K562 (cell line): ENCODE data around the gene SSU72. TPM values are rescaled to one million over a fixed set of nuclear protein-coding genes. Genes with fewer than 3 reads are reported as not detected.

ENCODE experiments used
- CBX5 ChIP-seq: IDR thresholded peaks from 2 replicates; pipeline ENCODE4 v1.6.1; 2014; ENCODE audit warnings: low read depth, borderline replicate concordance
- CHCHD3 ChIP-seq: fragments of 250-450 bp; sonication (Bioruptor Pico); IDR thresholded peaks from 2 replicates; pipeline ENCODE4 v2.1.2; 2022; ENCODE audit warnings: mild to moderate bottlenecking
- DMBX1 ChIP-seq: fragments of 250-450 bp; sonication (Bioruptor Pico); IDR thresholded peaks from 2 replicates; pipeline ENCODE4 v1.8.0; 2022; ENCODE audit warnings: inconsistent platforms, mild to moderate bottlenecking, moderate library complexity, borderline replicate concordance
- EGR1 ChIP-seq: fragments of 450-650 bp; conservative IDR thresholded peaks from 2 replicates; pipeline ENCODE4 v1.6.1; 2017; ENCODE audit warnings: mild to moderate bottlenecking
- KLF16 ChIP-seq: IDR thresholded peaks from 2 replicates; pipeline ENCODE4 v1.6.1; 2016; ENCODE audit warnings: antibody characterized with exemption
- PHB ChIP-seq: fragments of 250-450 bp; sonication (Bioruptor Pico); IDR thresholded peaks from 2 replicates; pipeline ENCODE4 v1.5.0; 2021
- POLR2AphosphoS5 ChIP-seq: IDR thresholded peaks from 2 replicates; pipeline ENCODE4 v1.6.1; 2011; ENCODE audit warnings: mild to moderate bottlenecking, low read depth, low read length, moderate library complexity; ENCODE audit not compliant: control insufficient read depth, insufficient read depth
- RFX5 ChIP-seq: IDR thresholded peaks from 2 replicates; pipeline ENCODE4 v1.6.1; 2011; ENCODE audit warnings: low read depth, mild to moderate bottlenecking, improper control_type of control experiment, low read length
- SIN3A ChIP-seq, 2 experiments: fragments of 150-350 bp in 1 of 2; IDR thresholded peaks; 2 replicates each; pipeline ENCODE4 v1.6.1; 2011 to 2016; ENCODE audit warnings: borderline replicate concordance in 2 of 2, low read depth in 2 of 2, low read length in 2 of 2, mild to moderate bottlenecking in 2 of 2, moderate library complexity in 2 of 2; ENCODE audit not compliant: control insufficient read depth in 1 of 2
- SNIP1 ChIP-seq: fragments of 450-650 bp; IDR thresholded peaks from 2 replicates; pipeline ENCODE4 v1.7.1; 2017; ENCODE audit warnings: low read depth, mild to moderate bottlenecking
- SRSF9 ChIP-seq: fragments of 200-400 bp; formaldehyde crosslinking; IDR thresholded peaks from 2 replicates; pipeline ENCODE4 v1.6.1; 2017; ENCODE audit warnings: low read depth, low read length, borderline replicate concordance
- TRIM24 ChIP-seq, 2 experiments: fragments of 450-650 bp; IDR thresholded peaks; 2 replicates each; pipeline ENCODE4 v1.6.1; 2016
- ZNF384 ChIP-seq: IDR thresholded peaks from 2 replicates; pipeline ENCODE4 v1.6.1; 2012; ENCODE audit warnings: low read depth, low read length, improper control_type of control experiment
- polyA plus RNA-seq, 8 experiments: library from polyadenylated mRNA; depleted of rRNA in 4 of 8; stranded (reverse) in 5 of 8; unstranded in 3 of 8; fragments of >200 nt; fragmentation: Nextera tagmentation in 2 of 8; fragmentation: Illumina TruSeq in 1 of 8; extraction: Ambion mirVana in 2 of 8; extraction: Trizol in 1 of 8; gene quantifications; 2 replicates each; pipeline versions ENCODE4 v1.2.1 to v1.2.3, GENCODE V29; 2011 to 2014; ENCODE audit warnings: inconsistent platforms in 1 of 8, missing spikeins in 1 of 8
- total RNA-seq, 7 experiments: library from RNA; depleted of rRNA in 6 of 7; stranded (reverse); fragments of >200 nt in 6 of 7; fragmentation: Illumina TruSeq in 2 of 7; extraction: Trizol in 2 of 7; gene quantifications; 2 replicates each; pipeline versions ENCODE4 v1.2.1 to v1.2.3, GENCODE V29; 2011 to 2021; ENCODE audit warnings: low replicate concordance in 1 of 7
- TF ChIP-seq, protein P1 (sequence below): sonication (generic); formaldehyde crosslinking; IDR thresholded peaks from 2 replicates; pipeline ENCODE4 v1.8.0; 2022; ENCODE audit warnings: missing genetic modification reagents, mild to moderate bottlenecking, moderate library complexity, borderline replicate concordance
- TF ChIP-seq, protein P2 (sequence below), 3 experiments: fragments of 200-800 bp in 1 of 3; fragments of 250-450 bp in 1 of 3; fragments of 450-650 bp in 1 of 3; sonication (Bioruptor Pico) in 1 of 3; sonication (Bioruptor generic) in 1 of 3; formaldehyde crosslinking in 1 of 3; IDR thresholded peaks; 2 replicates each; pipeline versions ENCODE4 v1.6.1 to v1.8.0; 2016 to 2022; ENCODE audit warnings: mild to moderate bottlenecking in 2 of 3, missing genetic modification characterization in 2 of 3, missing compliant biosample characterization in 1 of 3, moderate library complexity in 1 of 3
- TF ChIP-seq, protein P3 (sequence below), 2 experiments: IDR thresholded peaks; 2 replicates each; pipeline ENCODE4 v1.6.1; 2012; ENCODE audit warnings: improper control_type of control experiment in 2 of 2, low read depth in 2 of 2, low read length in 2 of 2, borderline replicate concordance in 1 of 2
- TF ChIP-seq, protein P4 (sequence below): fragments of 250-450 bp; sonication (Bioruptor Pico); IDR thresholded peaks from 2 replicates; pipeline ENCODE4 v1.9.0; 2021; ENCODE audit warnings: mild to moderate bottlenecking, inconsistent platforms

The SSU72 gene
- total and polyA plus RNA-seq, 9 of the 15 experiments (the other 6 are each of a cell fraction or from before 2014, with no cell fraction given), result 70.8 to 201 (median 94.6) TPM

DNA sequence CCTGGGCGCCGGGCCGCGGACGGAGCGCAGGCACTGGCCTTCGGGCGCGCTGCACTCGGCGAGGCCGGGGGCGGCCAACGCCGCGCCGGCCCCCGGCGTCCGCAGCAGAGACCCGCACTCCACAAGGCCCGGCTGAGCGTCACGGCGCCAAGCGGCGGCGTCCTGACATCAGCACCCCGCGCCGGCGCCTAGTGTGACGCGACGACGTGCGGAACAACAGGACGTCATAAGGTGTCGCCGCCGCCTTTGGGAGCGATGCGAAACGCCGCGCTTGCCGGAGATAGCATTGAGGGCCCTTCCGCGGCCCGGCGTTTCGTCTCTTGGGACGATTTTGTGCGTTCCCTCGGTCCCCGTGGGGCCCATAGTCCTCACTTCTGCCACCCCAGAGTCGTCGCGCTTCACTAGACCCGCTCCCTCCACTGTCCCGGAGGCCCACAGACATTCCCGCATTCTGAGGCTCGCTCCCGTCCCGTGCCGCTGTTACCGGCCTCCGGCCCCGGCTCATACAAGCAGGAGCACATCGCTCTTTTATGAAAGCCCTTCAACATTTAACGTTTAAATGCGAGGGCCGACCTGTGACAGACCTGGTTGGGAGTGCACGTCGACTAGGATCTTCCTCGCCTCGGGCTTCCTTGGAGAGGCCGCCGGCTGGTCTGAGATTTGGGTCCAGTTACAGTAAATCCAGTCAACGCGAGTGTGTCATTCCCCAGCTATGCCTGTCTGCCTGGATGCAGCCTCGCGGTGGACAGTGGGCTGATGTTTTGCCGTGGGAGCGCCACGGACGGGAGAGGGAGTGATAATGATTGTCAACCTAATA is at the start of gene SSU72 (continued):
- TF ChIP-seq SNIP1 (no peak), SRSF9 (no peak), CBX5 (no peak; the same call in 1 of the 2 replicates), SIN3A (IDR thresholded peaks at IDR 0.05; ENCODE audit: borderline replicate concordance in 2 of 2, control insufficient read depth in 1 of 2, low read depth in 2 of 2, low read length in 2 of 2) (peak; percentile 66 to 88; a peak in 1 of 4 replicates), POLR2AphosphoS5 (peak; percentile 91), PHB (CRISPR knock-in tag) (peak; percentile 60; the same call in 1 of the 2 replicates), RFX5 (peak; percentile 75), ZNF384 (0 out of 2 replicates have a peak, but pooled peaks have one; percentile 24), CHCHD3 (0 out of 2 replicates have a peak, but pooled peaks have one; percentile 30), EGR1 (peak; percentile 66), DMBX1 (CRISPR knock-in tag) (0 out of 2 replicates have a peak, but pooled peaks have one; percentile 3), TRIM24 (IDR thresholded peaks at IDR 0.05) (peak; percentile 10 to 19; a peak in 1 of 4 replicates), KLF16 (no peak)
- TF ChIP-seq, protein P1, sequence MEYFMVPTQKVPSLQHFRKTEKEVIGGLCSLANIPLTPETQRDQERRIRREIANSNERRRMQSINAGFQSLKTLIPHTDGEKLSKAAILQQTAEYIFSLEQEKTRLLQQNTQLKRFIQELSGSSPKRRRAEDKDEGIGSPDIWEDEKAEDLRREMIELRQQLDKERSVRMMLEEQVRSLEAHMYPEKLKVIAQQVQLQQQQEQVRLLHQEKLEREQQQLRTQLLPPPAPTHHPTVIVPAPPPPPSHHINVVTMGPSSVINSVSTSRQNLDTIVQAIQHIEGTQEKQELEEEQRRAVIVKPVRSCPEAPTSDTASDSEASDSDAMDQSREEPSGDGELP, result peak; percentile 63
- TF ChIP-seq, protein P2, sequence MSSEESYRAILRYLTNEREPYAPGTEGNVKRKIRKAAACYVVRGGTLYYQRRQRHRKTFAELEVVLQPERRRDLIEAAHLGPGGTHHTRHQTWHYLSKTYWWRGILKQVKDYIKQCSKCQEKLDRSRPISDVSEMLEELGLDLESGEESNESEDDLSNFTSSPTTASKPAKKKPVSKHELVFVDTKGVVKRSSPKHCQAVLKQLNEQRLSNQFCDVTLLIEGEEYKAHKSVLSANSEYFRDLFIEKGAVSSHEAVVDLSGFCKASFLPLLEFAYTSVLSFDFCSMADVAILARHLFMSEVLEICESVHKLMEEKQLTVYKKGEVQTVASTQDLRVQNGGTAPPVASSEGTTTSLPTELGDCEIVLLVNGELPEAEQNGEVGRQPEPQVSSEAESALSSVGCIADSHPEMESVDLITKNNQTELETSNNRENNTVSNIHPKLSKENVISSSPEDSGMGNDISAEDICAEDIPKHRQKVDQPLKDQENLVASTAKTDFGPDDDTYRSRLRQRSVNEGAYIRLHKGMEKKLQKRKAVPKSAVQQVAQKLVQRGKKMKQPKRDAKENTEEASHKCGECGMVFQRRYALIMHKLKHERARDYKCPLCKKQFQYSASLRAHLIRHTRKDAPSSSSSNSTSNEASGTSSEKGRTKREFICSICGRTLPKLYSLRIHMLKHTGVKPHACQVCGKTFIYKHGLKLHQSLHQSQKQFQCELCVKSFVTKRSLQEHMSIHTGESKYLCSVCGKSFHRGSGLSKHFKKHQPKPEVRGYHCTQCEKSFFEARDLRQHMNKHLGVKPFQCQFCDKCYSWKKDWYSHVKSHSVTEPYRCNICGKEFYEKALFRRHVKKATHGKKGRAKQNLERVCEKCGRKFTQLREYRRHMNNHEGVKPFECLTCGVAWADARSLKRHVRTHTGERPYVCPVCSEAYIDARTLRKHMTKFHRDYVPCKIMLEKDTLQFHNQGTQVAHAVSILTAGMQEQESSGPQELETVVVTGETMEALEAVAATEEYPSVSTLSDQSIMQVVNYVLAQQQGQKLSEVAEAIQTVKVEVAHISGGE (CRISPR knock-in tag; IDR thresholded peaks at IDR 0.05), result peak in 1 of 3 experiments; percentile 83; a peak in 1 of 6 replicates
- TF ChIP-seq, protein P3, sequence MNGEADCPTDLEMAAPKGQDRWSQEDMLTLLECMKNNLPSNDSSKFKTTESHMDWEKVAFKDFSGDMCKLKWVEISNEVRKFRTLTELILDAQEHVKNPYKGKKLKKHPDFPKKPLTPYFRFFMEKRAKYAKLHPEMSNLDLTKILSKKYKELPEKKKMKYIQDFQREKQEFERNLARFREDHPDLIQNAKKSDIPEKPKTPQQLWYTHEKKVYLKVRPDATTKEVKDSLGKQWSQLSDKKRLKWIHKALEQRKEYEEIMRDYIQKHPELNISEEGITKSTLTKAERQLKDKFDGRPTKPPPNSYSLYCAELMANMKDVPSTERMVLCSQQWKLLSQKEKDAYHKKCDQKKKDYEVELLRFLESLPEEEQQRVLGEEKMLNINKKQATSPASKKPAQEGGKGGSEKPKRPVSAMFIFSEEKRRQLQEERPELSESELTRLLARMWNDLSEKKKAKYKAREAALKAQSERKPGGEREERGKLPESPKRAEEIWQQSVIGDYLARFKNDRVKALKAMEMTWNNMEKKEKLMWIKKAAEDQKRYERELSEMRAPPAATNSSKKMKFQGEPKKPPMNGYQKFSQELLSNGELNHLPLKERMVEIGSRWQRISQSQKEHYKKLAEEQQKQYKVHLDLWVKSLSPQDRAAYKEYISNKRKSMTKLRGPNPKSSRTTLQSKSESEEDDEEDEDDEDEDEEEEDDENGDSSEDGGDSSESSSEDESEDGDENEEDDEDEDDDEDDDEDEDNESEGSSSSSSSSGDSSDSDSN (IDR thresholded peaks at IDR 0.05; ENCODE audit: borderline replicate concordance in 1 of 2, low read depth in 2 of 2, low read length in 2 of 2), result peak; percentile 15 to 43; a peak in 1 of 4 replicates
- TF ChIP-seq, protein P4, sequence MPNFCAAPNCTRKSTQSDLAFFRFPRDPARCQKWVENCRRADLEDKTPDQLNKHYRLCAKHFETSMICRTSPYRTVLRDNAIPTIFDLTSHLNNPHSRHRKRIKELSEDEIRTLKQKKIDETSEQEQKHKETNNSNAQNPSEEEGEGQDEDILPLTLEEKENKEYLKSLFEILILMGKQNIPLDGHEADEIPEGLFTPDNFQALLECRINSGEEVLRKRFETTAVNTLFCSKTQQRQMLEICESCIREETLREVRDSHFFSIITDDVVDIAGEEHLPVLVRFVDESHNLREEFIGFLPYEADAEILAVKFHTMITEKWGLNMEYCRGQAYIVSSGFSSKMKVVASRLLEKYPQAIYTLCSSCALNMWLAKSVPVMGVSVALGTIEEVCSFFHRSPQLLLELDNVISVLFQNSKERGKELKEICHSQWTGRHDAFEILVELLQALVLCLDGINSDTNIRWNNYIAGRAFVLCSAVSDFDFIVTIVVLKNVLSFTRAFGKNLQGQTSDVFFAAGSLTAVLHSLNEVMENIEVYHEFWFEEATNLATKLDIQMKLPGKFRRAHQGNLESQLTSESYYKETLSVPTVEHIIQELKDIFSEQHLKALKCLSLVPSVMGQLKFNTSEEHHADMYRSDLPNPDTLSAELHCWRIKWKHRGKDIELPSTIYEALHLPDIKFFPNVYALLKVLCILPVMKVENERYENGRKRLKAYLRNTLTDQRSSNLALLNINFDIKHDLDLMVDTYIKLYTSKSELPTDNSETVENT (CRISPR knock-in tag), result peak; percentile 82
